ENCODE measurements around the gene RBPJL.

DNA sequence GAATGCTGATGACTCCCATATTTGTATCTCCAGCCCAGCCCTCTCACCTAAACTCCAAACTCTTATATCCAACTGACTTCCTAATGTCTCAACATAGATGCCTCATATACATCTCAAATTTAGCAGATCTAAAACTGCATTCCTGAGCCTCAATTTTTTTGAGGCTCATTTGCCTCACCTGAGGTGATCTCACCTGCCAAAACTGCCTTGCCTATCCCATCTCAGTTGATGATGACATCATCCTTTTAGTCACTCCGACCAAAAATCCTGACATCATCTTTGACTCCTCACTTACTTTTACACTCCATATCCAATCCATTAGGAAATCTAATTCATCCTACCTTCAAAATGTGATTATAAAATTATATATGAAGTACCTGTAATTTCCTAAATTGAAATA, 26.6 kb upstream of the RBPJL start:
- TF ChIP-seq, protein P1, sequence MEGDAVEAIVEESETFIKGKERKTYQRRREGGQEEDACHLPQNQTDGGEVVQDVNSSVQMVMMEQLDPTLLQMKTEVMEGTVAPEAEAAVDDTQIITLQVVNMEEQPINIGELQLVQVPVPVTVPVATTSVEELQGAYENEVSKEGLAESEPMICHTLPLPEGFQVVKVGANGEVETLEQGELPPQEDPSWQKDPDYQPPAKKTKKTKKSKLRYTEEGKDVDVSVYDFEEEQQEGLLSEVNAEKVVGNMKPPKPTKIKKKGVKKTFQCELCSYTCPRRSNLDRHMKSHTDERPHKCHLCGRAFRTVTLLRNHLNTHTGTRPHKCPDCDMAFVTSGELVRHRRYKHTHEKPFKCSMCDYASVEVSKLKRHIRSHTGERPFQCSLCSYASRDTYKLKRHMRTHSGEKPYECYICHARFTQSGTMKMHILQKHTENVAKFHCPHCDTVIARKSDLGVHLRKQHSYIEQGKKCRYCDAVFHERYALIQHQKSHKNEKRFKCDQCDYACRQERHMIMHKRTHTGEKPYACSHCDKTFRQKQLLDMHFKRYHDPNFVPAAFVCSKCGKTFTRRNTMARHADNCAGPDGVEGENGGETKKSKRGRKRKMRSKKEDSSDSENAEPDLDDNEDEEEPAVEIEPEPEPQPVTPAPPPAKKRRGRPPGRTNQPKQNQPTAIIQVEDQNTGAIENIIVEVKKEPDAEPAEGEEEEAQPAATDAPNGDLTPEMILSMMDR (IDR thresholded peaks at IDR 0.05; ENCODE audit: low read length): no peak
- TF ChIP-seq EZH2 (optimal IDR thresholded peaks at IDR 0.05; ENCODE audit: low read depth, low read length): no peak
- no peak for TF ChIP-seq EZH2phosphoT487 (IDR thresholded peaks at IDR 0.05; ENCODE audit: low read length)

Measured in MM.1S (cell line).